NB4 (cell line): ENCODE data around the gene SOWAHB.

Source experiments
- MYC ChIP-seq: IDR thresholded peaks from 2 replicates; pipeline ENCODE4 v1.6.1; 2011; ENCODE audit warnings: low read depth, low read length
- TF ChIP-seq, protein P1 (sequence below): IDR thresholded peaks from one replicate; pipeline ENCODE4 v1.5.1; 2012; ENCODE audit warnings: low read depth, low read length

DNA sequence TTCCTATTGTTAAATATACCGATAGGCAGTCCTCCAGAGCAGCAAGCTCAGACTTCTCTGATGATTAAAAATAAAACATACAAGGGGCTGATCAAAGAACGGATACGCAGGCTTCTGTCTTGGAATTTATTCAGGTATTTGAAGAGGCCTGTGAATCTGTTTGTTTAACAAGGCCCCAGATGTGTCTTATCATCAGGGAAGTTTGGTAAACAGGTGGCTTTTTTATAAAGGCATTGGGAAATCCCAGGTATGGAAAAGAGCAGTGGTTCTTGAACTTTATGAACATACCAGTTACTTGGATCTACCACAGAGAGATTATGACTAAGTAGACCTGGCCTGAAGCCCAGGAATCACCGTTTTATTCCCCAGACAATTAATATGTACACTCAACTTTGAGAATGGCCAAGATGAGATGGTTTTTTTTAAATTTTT lies 47.9 kb downstream of the SOWAHB start:
- TF ChIP-seq, protein P1, sequence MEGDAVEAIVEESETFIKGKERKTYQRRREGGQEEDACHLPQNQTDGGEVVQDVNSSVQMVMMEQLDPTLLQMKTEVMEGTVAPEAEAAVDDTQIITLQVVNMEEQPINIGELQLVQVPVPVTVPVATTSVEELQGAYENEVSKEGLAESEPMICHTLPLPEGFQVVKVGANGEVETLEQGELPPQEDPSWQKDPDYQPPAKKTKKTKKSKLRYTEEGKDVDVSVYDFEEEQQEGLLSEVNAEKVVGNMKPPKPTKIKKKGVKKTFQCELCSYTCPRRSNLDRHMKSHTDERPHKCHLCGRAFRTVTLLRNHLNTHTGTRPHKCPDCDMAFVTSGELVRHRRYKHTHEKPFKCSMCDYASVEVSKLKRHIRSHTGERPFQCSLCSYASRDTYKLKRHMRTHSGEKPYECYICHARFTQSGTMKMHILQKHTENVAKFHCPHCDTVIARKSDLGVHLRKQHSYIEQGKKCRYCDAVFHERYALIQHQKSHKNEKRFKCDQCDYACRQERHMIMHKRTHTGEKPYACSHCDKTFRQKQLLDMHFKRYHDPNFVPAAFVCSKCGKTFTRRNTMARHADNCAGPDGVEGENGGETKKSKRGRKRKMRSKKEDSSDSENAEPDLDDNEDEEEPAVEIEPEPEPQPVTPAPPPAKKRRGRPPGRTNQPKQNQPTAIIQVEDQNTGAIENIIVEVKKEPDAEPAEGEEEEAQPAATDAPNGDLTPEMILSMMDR = no peak
- no peak for TF ChIP-seq MYC
